Erythroblast (primary cell): ENCODE results near the gene KLF16.

ENCODE experiments used
- GATA1 ChIP-seq: IDR thresholded peaks from 2 replicates; pipeline ENCODE4 v1.6.1; 2011; ENCODE audit warnings: low read depth, mild to moderate bottlenecking, control low read depth, low read length, moderate library complexity
- POLR2A ChIP-seq: IDR thresholded peaks from 2 replicates; pipeline ENCODE4 v1.6.1; 2011; ENCODE audit warnings: mild to moderate bottlenecking, low read length

DNA sequence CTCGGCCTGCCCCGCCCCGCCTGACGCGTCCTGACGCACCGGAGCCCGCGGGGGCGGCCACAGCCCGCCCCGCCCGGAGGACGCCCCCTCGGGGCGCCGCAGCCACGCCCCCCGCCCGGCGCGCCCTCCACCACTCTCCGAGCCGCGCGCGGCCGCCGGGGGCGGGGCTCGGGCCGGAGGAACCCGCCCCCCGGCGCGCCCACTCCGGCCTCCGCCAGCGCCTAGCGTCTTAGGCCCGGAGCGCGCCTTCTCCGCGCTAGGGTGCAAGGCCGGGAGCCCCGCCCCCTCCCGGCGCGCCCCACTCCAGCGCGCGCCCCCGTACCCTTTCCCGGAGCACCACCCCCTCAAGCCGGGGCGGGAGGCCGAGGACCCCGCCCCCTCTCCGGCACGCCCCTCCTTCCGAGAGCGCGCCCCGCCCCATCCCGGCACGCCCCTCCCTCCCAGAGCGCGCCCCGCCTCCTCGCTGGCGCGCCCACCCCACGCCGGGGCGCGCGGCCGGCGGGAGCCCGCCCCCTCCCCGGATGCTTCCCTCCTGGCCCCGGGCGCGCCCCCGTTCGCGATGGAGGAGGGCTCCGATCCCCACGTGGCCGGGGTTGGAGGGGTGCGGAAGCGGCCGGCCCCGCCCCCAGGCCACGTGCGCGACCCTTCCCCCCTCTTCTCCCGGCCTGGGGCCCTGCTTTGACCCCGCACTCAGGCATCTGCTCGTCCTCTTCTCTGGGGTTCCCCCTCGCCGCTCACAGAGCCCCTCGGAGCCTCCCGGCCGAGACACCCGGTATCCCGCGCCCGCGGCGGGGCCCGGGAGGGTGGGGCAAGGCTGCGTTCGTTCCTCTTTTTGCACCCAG is 480 bp upstream of the KLF16 start:
- TF ChIP-seq POLR2A (no peak), GATA1 (no peak)
